B cell (primary cell): ENCODE measurements around the gene ZFX. TPM values are rescaled to one million over a fixed set of nuclear protein-coding genes. Genes with fewer than 3 reads are reported as not detected.

Source experiments
- ATAC-seq: fragments of 200-7000 bp; cut with Tn5 transposase; one replicate; pipeline ENCODE4 v1.10.0; 2021; ENCODE audit warnings: low read depth, mild to moderate bottlenecking, moderate number of reproducible peaks, moderate library complexity
- CTCF ChIA-PET: fragments of 350-600 bp; sonication (Branson Sonifier 250); formaldehyde crosslinking; loops from one replicate; lab custom pipeline; 2021; ENCODE audit warnings: antibody characterized with exemption, inconsistent platforms; lab: Charles Lee
- POLR2A ChIA-PET: fragments of 350-600 bp; sonication (Branson Sonifier 250); formaldehyde crosslinking; loops from one replicate; lab custom pipeline; 2021; ENCODE audit warnings: antibody characterized with exemption; lab: Charles Lee
- DNase-seq: peaks from one replicate; pipeline ENCODE4 v3.0.0; 2013
- H2AFZ ChIP-seq: 2 replicates; pipeline ENCODE4 v1.6.1; 2012; ENCODE audit warnings: mild to moderate bottlenecking, low read depth, low read length; ENCODE audit not compliant: insufficient read depth, poor library complexity, severe bottlenecking
- H3K27ac ChIP-seq, 2 donors: 1 replicate in 1 of 2; 2 replicates in 1 of 2; pipeline ENCODE4 v1.5.1; 2012 to 2013; ENCODE audit warnings: low read length in 2 of 2, mild to moderate bottlenecking in 2 of 2, moderate library complexity in 1 of 2
- H3K27me3 ChIP-seq, 4 experiments: fragments of 200-600 bp in 1 of 4; sonication (generic) in 1 of 4; replicated peaks in 1 of 4; 1 replicate in 2 of 4; 2 replicates in 2 of 4; pipeline versions ENCODE4 v1.6.1 to v1.7.0; 2013 to 2016; ENCODE audit warnings: low read length in 3 of 4, mild to moderate bottlenecking in 2 of 4, mixed read lengths in 1 of 4, moderate library complexity in 1 of 4; ENCODE audit not compliant: insufficient read depth in 4 of 4, control insufficient read depth in 3 of 4; ENCODE audit errors: control extremely low read depth in 1 of 4
- H3K36me3 ChIP-seq, 2 experiments: replicated peaks in 1 of 2; 1 replicate in 1 of 2; 2 replicates in 1 of 2; pipeline versions ENCODE4 v1.6.1 to v1.7.1; 2013; ENCODE audit warnings: low read length in 1 of 2; ENCODE audit not compliant: insufficient read depth in 2 of 2, control insufficient read depth in 1 of 2; ENCODE audit errors: control extremely low read depth in 1 of 2, extremely low read depth in 1 of 2
- H3K4me1 ChIP-seq, 2 donors: fragments of 200-600 bp in 1 of 2; sonication (generic) in 1 of 2; 1 replicate in 1 of 2; 2 replicates in 1 of 2; pipeline versions ENCODE4 v1.5.1 to v1.6.1; 2013 to 2017; ENCODE audit warnings: low read length in 2 of 2; ENCODE audit not compliant: control insufficient read depth in 2 of 2, insufficient read depth in 2 of 2
- H3K4me2 ChIP-seq: replicated peaks from 2 replicates; pipeline ENCODE3; 2012; ENCODE audit warnings: mild to moderate bottlenecking, low read depth, low read length; ENCODE audit not compliant: poor library complexity, severe bottlenecking
- H3K4me3 ChIP-seq, 5 experiments: fragments of 200-600 bp in 1 of 5; sonication (generic) in 1 of 5; 1 replicate in 3 of 5; 2 replicates in 2 of 5; pipeline versions ENCODE4 v1.5.1 to v1.7.0; 2011 to 2016; ENCODE audit warnings: low read length in 4 of 5, mild to moderate bottlenecking in 4 of 5, low read depth in 2 of 5, control low read depth in 1 of 5, moderate library complexity in 1 of 5; ENCODE audit not compliant: insufficient read depth in 1 of 5; ENCODE audit errors: control extremely low read depth in 1 of 5, extremely low read depth in 1 of 5
- H3K79me2 ChIP-seq: fragments of 200-600 bp; sonication (generic); one replicate; pipeline ENCODE4 v1.6.0; 2016; ENCODE audit warnings: low read length; ENCODE audit not compliant: control insufficient read depth, insufficient read depth
- H3K9ac ChIP-seq: fragments of 200-600 bp; sonication (generic); 2 replicates; pipeline ENCODE4 v1.6.1; 2017; ENCODE audit warnings: mild to moderate bottlenecking, low read length, moderate library complexity
- H3K9me3 ChIP-seq, 3 donors: one replicate each; pipeline versions ENCODE4 v1.6.1 to v1.7.1; 2013; ENCODE audit warnings: low read length in 2 of 3; ENCODE audit not compliant: control insufficient read depth in 2 of 3, insufficient read depth in 1 of 3; ENCODE audit errors: control extremely low read depth in 1 of 3
- H4K20me1 ChIP-seq: 2 replicates; pipeline ENCODE4 v1.6.0; 2012; ENCODE audit warnings: mild to moderate bottlenecking, low read length; ENCODE audit not compliant: insufficient read depth, control insufficient read depth, poor library complexity, severe bottlenecking
- H3K27ac Mint-ChIP-seq: one replicate; pipeline ENCODE4 v1.8.0; 2021; ENCODE audit warnings: mixed read lengths
- H3K27me3 Mint-ChIP-seq: one replicate; pipeline ENCODE4 v1.8.0; 2021; ENCODE audit warnings: mixed read lengths
- H3K4me1 Mint-ChIP-seq: one replicate; pipeline ENCODE4 v1.8.0; 2021; ENCODE audit warnings: mixed read lengths
- H3K4me3 Mint-ChIP-seq: one replicate; pipeline ENCODE4 v1.8.0; 2021; ENCODE audit warnings: mixed read lengths
- H3K9me3 Mint-ChIP-seq: one replicate; pipeline ENCODE4 v1.8.0; 2022; ENCODE audit warnings: mixed read lengths; ENCODE audit not compliant: insufficient read depth
- EZH2 ChIP-seq: IDR thresholded peaks from 2 replicates; pipeline ENCODE4 v1.6.1; 2012; ENCODE audit warnings: borderline replicate concordance, low read depth, mild to moderate bottlenecking, moderate library complexity, low read length; ENCODE audit not compliant: insufficient read depth, poor library complexity, severe bottlenecking
- WGBS: methylation state at CpG from one replicate; pipeline ENCODE4 v1.1.5; 2013; ENCODE audit warnings: missing lambda C conversion rate; ENCODE audit not compliant: insufficient coverage; 5-methylcytosine and 5-hydroxymethylcytosine counted together
- intact Hi-C: fragments of 100-400 bp; cut with micrococcal nuclease; formaldehyde crosslinking; loops from one replicate; pipeline ENCODE4 v1.10.0; 2022
- polyA plus RNA-seq: library from polyadenylated mRNA; depleted of rRNA; stranded (reverse); fragments of >200 nt; gene quantifications from 2 replicates; pipeline ENCODE4 v1.2.3, GENCODE V29; 2012
- total RNA-seq, 2 donors: library from RNA; stranded (reverse); fragments of 120-200 nt in 1 of 2; gene quantifications; 1 replicate in 1 of 2; 2 replicates in 1 of 2; pipeline versions ENCODE4 v1.2.3 to v1.2.4, GENCODE V29; 2013 to 2022
- TF ChIP-seq, protein P1 (sequence below): fragments of 200-600 bp; IDR thresholded peaks from one replicate; pipeline ENCODE4 v1.8.0; 2022; ENCODE audit warnings: antibody characterized with exemption, mild to moderate bottlenecking

The ZFX gene
- total and polyA plus RNA-seq, 2 donors (not counting 1 experiment from before 2014, with no cell fraction given), result 31.3 to 81.8 TPM

DNA sequence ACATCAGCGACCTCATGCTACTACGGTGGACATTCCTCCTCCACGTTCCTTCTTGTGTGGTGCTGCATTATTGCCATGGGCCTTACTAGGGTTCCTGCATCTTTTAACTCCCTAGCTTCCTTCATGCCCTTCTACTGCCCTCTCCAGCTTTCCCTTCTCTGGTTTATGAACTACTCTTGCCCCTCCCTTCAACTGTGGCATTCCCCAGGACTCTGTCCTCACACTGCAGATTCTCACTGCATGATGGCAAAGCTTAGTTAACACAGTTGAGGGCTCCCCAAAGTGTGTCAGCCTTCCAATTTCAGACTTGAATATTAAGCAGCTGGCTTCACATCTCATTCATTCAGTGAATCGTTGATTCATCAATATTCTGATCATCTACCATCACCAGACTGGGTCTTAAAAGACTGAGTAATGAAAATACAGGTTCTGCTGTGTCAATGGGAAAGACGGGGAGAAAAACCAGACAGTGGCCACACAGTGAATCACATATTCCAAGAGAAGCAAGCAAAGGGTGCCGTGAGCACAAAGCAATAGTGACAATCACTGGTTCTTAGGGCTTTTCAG is 53.0 kb downstream of the ZFX start:
- no peak for ATAC-seq
- peaks cover 83% of the 10 kb centered on the region for H3K79me2 ChIP-seq
- no peaks in the 10 kb centered on the region for H3K27me3 ChIP-seq

More for the DNA sequence above, 53.0 kb downstream of the ZFX start:
- Histone ChIP-seq H3K4me3 (no peak overlapping the region), H3K9ac (no peak overlapping the region), H3K27ac (no peak overlapping the region), H3K9me3 (no peaks in the 10 kb centered on the region), H3K4me1 (peaks cover 10 to 14% of the 10 kb centered on the region in 2 donors), H2AFZ (no peak overlapping the region), H4K20me1 (peaks cover 76% of the 10 kb centered on the region), H3K4me2 (no peak overlapping the region), H3K36me3 (peaks cover 2% of the 10 kb centered on the region in 2 experiments)
- POLR2A ChIA-PET, result no interaction called here
- Mint-ChIP-seq H3K27ac (no peak overlapping the region), H3K4me1 (peaks cover 45% of the 10 kb centered on the region), H3K27me3 (no peaks in the 10 kb centered on the region), H3K4me3 (no peak overlapping the region), H3K9me3 (no peaks in the 10 kb centered on the region)
- intact Hi-C loops, result loop anchor here (5.0 kb wide), 1 partner anchor 35 kb away; no protein-coding TSS in a partner anchor
- CTCF ChIA-PET, result no interaction called here
- no peak for DNase-seq
- WGBS, result 100% methylated on average over 2 of the region's 6 CpGs
- TF ChIP-seq EZH2, result no peak
- TF ChIP-seq, protein P1, sequence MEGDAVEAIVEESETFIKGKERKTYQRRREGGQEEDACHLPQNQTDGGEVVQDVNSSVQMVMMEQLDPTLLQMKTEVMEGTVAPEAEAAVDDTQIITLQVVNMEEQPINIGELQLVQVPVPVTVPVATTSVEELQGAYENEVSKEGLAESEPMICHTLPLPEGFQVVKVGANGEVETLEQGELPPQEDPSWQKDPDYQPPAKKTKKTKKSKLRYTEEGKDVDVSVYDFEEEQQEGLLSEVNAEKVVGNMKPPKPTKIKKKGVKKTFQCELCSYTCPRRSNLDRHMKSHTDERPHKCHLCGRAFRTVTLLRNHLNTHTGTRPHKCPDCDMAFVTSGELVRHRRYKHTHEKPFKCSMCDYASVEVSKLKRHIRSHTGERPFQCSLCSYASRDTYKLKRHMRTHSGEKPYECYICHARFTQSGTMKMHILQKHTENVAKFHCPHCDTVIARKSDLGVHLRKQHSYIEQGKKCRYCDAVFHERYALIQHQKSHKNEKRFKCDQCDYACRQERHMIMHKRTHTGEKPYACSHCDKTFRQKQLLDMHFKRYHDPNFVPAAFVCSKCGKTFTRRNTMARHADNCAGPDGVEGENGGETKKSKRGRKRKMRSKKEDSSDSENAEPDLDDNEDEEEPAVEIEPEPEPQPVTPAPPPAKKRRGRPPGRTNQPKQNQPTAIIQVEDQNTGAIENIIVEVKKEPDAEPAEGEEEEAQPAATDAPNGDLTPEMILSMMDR, result no peak
